Immature natural killer cell (primary cell): ENCODE results near the gene FGF18. TPM values are rescaled to one million over a fixed set of nuclear protein-coding genes. Genes with fewer than 3 reads are reported as not detected.

Source experiments
- DNase-seq, 3 donors: peaks; one replicate each; pipeline ENCODE4 v3.0.0; 2022; ENCODE audit warnings: mixed read lengths in 1 of 3
- H3K27ac Mint-ChIP-seq, 6 donors: one replicate each; pipeline ENCODE4 v1.8.0; 2020; ENCODE audit warnings: mixed read lengths in 6 of 6, mild to moderate bottlenecking in 5 of 6, inconsistent platforms in 4 of 6, moderate library complexity in 3 of 6
- H3K27me3 Mint-ChIP-seq, 3 donors: one replicate each; pipeline ENCODE4 v1.8.0; 2020 to 2021; ENCODE audit warnings: low read depth in 3 of 3, mild to moderate bottlenecking in 3 of 3, mixed read lengths in 3 of 3, moderate library complexity in 3 of 3, inconsistent platforms in 1 of 3
- H3K36me3 Mint-ChIP-seq, 3 donors: one replicate each; pipeline ENCODE4 v1.8.0; 2020; ENCODE audit warnings: mixed read lengths in 3 of 3, inconsistent platforms in 2 of 3, mild to moderate bottlenecking in 2 of 3
- H3K4me1 Mint-ChIP-seq, 2 donors: one replicate each; pipeline ENCODE4 v1.8.0; 2020; ENCODE audit warnings: inconsistent platforms in 2 of 2, mild to moderate bottlenecking in 2 of 2, mixed read lengths in 2 of 2, moderate library complexity in 1 of 2
- H3K4me3 Mint-ChIP-seq, 5 donors: one replicate each; pipeline ENCODE4 v1.8.0; 2020; ENCODE audit warnings: mild to moderate bottlenecking in 5 of 5, mixed read lengths in 5 of 5, inconsistent platforms in 3 of 5, moderate library complexity in 3 of 5
- H3K9me3 Mint-ChIP-seq, 6 donors: one replicate each; pipeline ENCODE4 v1.8.0; 2020; ENCODE audit warnings: mild to moderate bottlenecking in 6 of 6, mixed read lengths in 6 of 6, inconsistent platforms in 4 of 6, moderate library complexity in 3 of 6
- polyA plus RNA-seq, 3 donors: library from polyadenylated mRNA; unstranded; fragments of 300-500 nt; fragmentation: Illumina TruSeq; gene quantifications; one replicate each; pipeline ENCODE4 v1.2.3, GENCODE V29; 2021

Gene FGF18
- polyA plus RNA-seq, 3 donors from 2014 or later, result not detected

- DNase-seq, result no peak
- Mint-ChIP-seq H3K4me1 (no peaks in the 10 kb centered on the region), H3K27me3 (peaks cover 0 to 1% (median 0%) of the 10 kb centered on the region in 3 donors), H3K9me3 (no peaks in the 10 kb centered on the region), H3K27ac (no peak overlapping the region), H3K36me3 (no peaks in the 10 kb centered on the region), H3K4me3 (no peak overlapping the region)
Measured at GRCh38 chr5:171432076-171432475, 12.6 kb downstream of the FGF18 start.

GRCh38 chr5:171432583-171433351, 13.3 kb downstream of the FGF18 start:
- no peak overlapping the region for H3K4me3 Mint-ChIP-seq
- DNase-seq, result no peak
- no peaks in the 10 kb centered on the region for H3K9me3 Mint-ChIP-seq
- H3K27ac Mint-ChIP-seq, result no peak overlapping the region
- H3K27me3 Mint-ChIP-seq, result peaks cover 0 to 1% (median 0%) of the 10 kb centered on the region in 3 donors
- no peaks in the 10 kb centered on the region for H3K4me1 Mint-ChIP-seq
- H3K36me3 Mint-ChIP-seq, result no peaks in the 10 kb centered on the region

- Mint-ChIP-seq H3K27me3 (peaks cover 0 to 1% (median 0%) of the 10 kb centered on the region in 3 donors), H3K4me1 (no peaks in the 10 kb centered on the region), H3K9me3 (no peaks in the 10 kb centered on the region), H3K4me3 (no peak overlapping the region), H3K27ac (no peak overlapping the region), H3K36me3 (no peaks in the 10 kb centered on the region)
- no peak for DNase-seq
Measured at GRCh38 chr5:171433352-171433698, 13.9 kb downstream of the FGF18 start.

GRCh38 chr5:171433982-171434676, 14.7 kb downstream of the FGF18 start:
- no peaks in the 10 kb centered on the region for H3K36me3 Mint-ChIP-seq
- no peak overlapping the region for H3K27ac Mint-ChIP-seq
- H3K4me1 Mint-ChIP-seq, result no peaks in the 10 kb centered on the region
- no peak overlapping the region for H3K4me3 Mint-ChIP-seq
- no peaks in the 10 kb centered on the region for H3K9me3 Mint-ChIP-seq
- DNase-seq, result no peak
- peaks cover 0 to 1% (median 0%) of the 10 kb centered on the region in 3 donors for H3K27me3 Mint-ChIP-seq

- H3K4me3 Mint-ChIP-seq, result no peak overlapping the region
- H3K36me3 Mint-ChIP-seq, result no peaks in the 10 kb centered on the region
- H3K27me3 Mint-ChIP-seq, result peaks cover 0 to 1% (median 0%) of the 10 kb centered on the region in 3 donors
- DNase-seq, result no peak
- no peaks in the 10 kb centered on the region for H3K4me1 Mint-ChIP-seq
- no peak overlapping the region for H3K27ac Mint-ChIP-seq
- no peaks in the 10 kb centered on the region for H3K9me3 Mint-ChIP-seq
Measured at GRCh38 chr5:171434874-171435273, 15.4 kb downstream of the FGF18 start.

GRCh38 chr5:171435908-171436307, 16.5 kb downstream of the FGF18 start:
- no peak for DNase-seq
- Mint-ChIP-seq H3K9me3 (no peaks in the 10 kb centered on the region), H3K4me1 (no peaks in the 10 kb centered on the region), H3K36me3 (no peaks in the 10 kb centered on the region), H3K4me3 (no peak overlapping the region), H3K27ac (no peak overlapping the region), H3K27me3 (peaks cover 0 to 1% (median 0%) of the 10 kb centered on the region in 3 donors)

GRCh38 chr5:171436804-171437285, 17.4 kb downstream of the FGF18 start:
- H3K4me3 Mint-ChIP-seq, result no peak overlapping the region
- DNase-seq, result no peak
- H3K4me1 Mint-ChIP-seq, result no peaks in the 10 kb centered on the region
- H3K27me3 Mint-ChIP-seq, result peaks cover 0 to 1% (median 0%) of the 10 kb centered on the region in 3 donors
- no peaks in the 10 kb centered on the region for H3K36me3 Mint-ChIP-seq
- no peak overlapping the region for H3K27ac Mint-ChIP-seq
- no peaks in the 10 kb centered on the region for H3K9me3 Mint-ChIP-seq

- Mint-ChIP-seq H3K36me3 (no peaks in the 10 kb centered on the region), H3K27ac (no peak overlapping the region), H3K4me1 (no peaks in the 10 kb centered on the region), H3K4me3 (no peak overlapping the region), H3K27me3 (peaks cover 0 to 1% (median 0%) of the 10 kb centered on the region in 3 donors), H3K9me3 (no peaks in the 10 kb centered on the region)
- no peak for DNase-seq
Measured at GRCh38 chr5:171437286-171437821, 17.9 kb downstream of the FGF18 start.

GRCh38 chr5:171438738-171439137, 19.3 kb downstream of the FGF18 start:
- Mint-ChIP-seq H3K27me3 (no peaks in the 10 kb centered on the region), H3K4me1 (no peaks in the 10 kb centered on the region), H3K9me3 (no peaks in the 10 kb centered on the region), H3K36me3 (no peaks in the 10 kb centered on the region), H3K27ac (no peak overlapping the region), H3K4me3 (no peak overlapping the region)
- no peak for DNase-seq

GRCh38 chr5:171441246-171441791, 21.9 kb downstream of the FGF18 start:
- Mint-ChIP-seq H3K9me3 (no peaks in the 10 kb centered on the region), H3K27ac (no peak overlapping the region), H3K27me3 (peaks cover 0 to 2% (median 0%) of the 10 kb centered on the region in 3 donors), H3K4me3 (no peak overlapping the region), H3K36me3 (no peaks in the 10 kb centered on the region), H3K4me1 (no peaks in the 10 kb centered on the region)
- no peak for DNase-seq

GRCh38 chr5:171442287-171443042, 23.0 kb downstream of the FGF18 start:
- Mint-ChIP-seq H3K4me3 (no peak overlapping the region), H3K4me1 (no peaks in the 10 kb centered on the region), H3K27me3 (peaks cover 0 to 2% (median 2%) of the 10 kb centered on the region in 3 donors), H3K27ac (no peak overlapping the region), H3K36me3 (no peaks in the 10 kb centered on the region), H3K9me3 (no peaks in the 10 kb centered on the region)
- DNase-seq, result no peak

- Mint-ChIP-seq H3K9me3 (no peaks in the 10 kb centered on the region), H3K27me3 (peaks cover 0 to 5% (median 2%) of the 10 kb centered on the region in 3 donors), H3K27ac (no peak overlapping the region), H3K4me1 (no peaks in the 10 kb centered on the region), H3K4me3 (no peak overlapping the region), H3K36me3 (no peaks in the 10 kb centered on the region)
- DNase-seq, result no peak
Measured at GRCh38 chr5:171444582-171444981, 25.1 kb downstream of the FGF18 start.

GRCh38 chr5:171445644-171446516, 26.4 kb downstream of the FGF18 start:
- no peaks in the 10 kb centered on the region for H3K36me3 Mint-ChIP-seq
- peaks cover 0 to 5% (median 2%) of the 10 kb centered on the region in 3 donors for H3K27me3 Mint-ChIP-seq
- H3K4me3 Mint-ChIP-seq, result no peak overlapping the region
- no peak overlapping the region for H3K27ac Mint-ChIP-seq
- H3K9me3 Mint-ChIP-seq, result no peaks in the 10 kb centered on the region
- DNase-seq, result no peak
- peaks cover 0 to 3% of the 10 kb centered on the region in 2 donors for H3K4me1 Mint-ChIP-seq
